HG02571 (cell line): Measurements from ENCODE around the gene MAP2K2.

Experiments used
- ATAC-seq: cut with Tn5 transposase; IDR thresholded peaks from one replicate; pipeline ENCODE4 v1.9.1; 2021; ENCODE audit warnings: mild to moderate bottlenecking, moderate library complexity; ENCODE audit not compliant: unreplicated experiment

Gene MAP2K2

GRCh38 chr19:4062419-4063368 lies 61.2 kb downstream of the MAP2K2 start:
- ATAC-seq = no peak

DNA sequence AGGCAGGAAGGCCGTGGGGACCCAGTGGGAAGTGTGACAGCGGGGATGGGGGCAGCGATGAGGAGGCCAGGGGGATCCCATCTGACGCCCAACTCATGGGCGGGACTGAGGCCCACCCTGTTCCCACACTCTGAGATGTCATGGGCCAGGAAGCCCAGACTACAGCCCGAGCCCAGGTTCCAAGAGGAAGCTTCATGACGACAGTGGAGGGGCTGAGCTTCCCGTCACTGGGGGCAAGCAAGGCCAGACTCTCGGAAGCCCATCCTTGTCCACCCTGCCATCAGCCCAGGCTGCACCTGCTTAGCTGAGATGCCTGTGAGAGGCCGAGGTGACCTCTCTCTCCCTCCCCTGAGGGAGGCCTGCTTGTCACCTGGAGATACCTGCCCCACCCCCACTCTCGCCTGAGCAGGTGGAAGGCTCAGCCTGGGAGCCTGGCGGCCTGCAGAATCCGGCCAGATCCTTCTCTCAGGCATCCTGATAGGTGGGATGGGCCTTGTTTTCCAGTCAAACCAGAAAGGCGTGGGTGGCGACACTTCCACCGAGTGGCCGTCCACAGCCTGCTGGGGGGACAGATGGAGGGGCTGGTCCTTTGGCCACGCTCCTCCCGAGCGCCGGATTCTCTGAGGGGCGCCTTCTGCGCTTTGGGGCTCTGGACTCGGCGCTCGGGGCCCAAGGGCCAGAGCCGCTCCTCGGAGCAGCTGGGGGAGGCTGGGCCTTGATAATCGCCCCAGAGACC lies 62.1 kb downstream of the MAP2K2 start:
- no peak for ATAC-seq

DNA sequence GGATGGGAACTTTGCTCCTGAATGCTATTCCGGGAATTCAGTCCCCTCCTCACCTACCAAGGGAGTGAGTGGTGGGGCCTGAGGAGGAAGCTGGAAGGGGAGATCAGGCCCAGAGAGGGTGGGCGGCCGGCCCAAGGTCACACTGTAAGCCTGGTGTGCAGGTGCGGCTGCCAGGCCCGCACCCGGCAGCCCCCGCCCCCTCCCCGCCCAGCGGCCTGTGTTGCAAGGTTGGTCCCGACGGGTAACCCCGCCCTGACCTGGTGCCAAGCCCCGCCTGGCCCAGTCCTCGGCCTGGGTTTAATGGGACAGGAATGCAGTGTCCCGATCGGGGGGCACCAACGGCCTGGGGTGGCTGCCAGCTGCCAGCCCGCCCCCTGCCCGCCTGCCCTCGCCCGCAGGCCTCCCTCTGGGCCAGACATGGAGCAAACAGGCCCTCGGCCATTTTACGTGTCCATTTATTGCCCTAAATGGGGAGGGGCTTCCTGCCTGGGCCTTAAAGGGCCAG lies 62.7 kb downstream of the MAP2K2 start:
- no peak for ATAC-seq

- no peak for ATAC-seq
Observed at GRCh38 chr19:4060621-4061177, 63.2 kb downstream of the MAP2K2 start.

DNA sequence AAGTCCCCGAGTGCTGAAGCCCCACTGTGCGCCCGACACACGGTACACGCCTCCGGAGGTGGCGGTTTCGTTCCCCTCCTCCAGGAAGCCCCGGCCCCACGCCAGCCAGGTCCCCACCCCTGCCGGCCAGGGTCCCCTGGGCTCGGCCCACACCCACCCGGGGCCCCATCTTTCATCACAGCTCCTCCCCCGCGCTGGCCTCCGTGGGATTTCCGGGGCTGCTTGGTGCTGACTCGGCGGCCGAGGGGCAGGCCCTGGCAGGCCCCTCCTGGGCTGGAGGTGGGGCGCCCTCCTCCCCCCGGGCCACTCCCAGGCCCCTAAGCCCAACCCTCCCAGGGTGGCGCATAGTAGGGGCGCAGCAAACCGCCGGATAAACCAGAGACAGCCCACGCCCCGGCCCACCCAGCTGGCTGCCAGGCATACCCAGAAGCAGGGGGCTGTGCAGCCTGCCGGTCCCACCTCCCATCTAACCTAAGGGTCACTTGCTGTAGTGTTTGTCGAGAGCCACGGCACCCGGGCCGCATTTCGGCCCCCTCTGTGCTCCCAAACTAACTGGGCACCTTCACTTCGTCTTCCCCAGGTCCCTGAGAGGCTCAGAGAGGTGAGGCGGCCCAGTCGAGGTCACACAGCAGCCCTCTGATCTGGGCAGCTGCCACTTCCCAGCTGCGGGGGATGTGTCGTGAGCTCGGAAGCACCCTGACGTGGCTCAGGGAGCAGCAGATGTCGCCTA lies 63.9 kb downstream of the MAP2K2 start:
- ATAC-seq = no peak

- ATAC-seq = no peak
Observed at GRCh38 chr19:4059453-4059871, 64.5 kb downstream of the MAP2K2 start.

DNA sequence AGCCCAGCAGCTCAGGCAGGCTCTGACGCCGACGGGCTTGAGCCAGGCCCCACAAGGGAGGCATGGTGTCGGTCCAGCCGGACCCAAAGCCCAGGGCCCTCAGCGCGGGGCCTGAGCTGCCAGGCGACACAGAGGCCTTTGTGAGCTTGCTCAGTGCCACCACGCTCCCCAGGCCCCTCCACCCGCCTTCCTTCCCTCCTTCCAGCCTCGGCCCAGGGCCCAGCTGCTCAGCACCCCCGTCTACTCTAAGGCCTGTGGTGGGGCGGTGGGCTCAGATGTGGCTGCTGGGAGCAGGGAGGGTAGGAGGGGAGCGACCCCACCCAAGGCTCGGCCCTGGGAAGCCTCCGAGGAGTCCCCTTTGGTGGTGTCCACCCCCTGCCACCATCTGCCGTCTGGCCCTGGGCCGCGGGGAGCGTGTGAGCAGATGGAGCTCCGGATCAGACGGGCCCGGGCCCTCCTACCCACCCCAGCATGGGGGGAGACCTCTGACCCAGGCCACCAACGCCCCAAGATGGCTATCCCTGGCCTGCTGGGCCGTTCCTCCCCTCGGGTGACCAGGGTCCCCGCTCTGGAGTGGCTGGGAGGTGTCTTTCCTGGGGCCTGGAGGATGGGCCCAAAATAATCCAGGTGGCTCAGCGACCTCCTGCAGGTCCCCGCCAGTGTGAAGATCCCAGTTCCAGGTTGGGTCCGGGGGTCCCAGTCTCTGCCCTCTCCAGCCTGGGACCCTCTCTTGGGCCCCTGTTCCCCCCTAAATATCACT lies 65.0 kb downstream of the MAP2K2 start:
- ATAC-seq = no peak

- no peak for ATAC-seq
Observed at GRCh38 chr19:4057931-4058692, 65.8 kb downstream of the MAP2K2 start.

DNA sequence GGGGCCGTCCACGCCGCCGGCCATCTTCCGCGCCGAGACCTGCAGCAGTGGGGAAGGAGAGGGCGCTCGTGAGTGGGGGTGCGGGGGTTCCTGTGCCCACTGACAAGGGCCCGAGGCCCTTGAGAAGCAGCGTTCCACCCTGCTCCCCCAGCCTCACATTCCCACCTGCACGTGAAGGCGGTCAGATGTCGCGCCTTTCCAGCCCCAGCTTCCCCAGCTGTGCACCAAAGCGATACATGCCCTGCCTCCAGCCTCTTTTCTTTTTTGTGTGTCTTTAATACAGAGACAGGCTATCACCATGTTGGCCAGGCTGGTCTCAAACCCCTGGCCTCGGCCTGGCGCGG lies 68.7 kb downstream of the MAP2K2 start:
- ATAC-seq = no peak

GRCh38 chr19:4054441-4055208 lies 69.3 kb downstream of the MAP2K2 start:
- ATAC-seq = no peak

DNA sequence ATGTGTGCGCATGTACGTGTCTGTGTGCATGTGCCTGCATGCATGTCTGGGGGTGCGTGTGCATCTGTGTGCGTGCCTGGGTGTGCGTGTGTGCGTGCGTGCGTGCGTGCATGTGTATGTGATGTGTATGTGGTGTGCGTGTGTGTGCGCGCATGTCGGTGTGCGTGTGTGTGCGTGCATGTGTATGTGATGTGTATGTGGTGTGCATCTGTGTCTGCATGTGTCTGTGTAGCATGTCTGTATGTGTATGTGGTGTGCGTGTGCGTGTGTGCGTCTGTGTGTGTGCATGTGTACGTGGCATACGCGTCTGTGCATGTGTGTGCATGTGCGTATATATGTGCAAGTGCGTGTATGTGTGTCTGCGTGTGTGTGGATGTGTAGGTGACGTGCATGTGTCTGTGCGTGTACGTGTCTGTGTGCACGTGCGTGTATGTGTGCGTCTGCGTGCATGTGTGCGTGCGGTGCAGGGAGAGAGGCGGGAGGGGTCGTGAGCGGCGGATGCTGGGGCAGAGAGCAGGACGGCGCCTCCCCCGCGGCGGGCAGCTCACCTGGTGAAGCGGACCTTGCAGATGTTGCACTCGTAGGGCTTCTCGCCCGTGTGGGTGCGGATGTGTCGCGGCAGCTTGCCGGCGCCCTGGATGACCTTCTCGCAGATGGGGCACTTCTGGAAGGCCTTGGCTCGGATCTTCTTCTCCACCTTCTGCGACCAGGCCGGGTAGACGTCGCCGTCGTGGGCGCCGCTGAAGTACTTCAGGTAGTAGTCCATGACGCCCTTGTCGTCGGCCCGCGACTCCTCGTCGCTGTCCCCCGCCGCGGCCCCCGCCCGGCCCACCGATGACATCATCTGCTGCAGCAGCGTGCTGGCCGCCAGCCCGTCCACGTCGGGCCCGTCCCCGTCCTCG lies 70.2 kb downstream of the MAP2K2 start:
- no peak for ATAC-seq

- ATAC-seq = no peak
Observed at GRCh38 chr19:4052993-4053422, 70.9 kb downstream of the MAP2K2 start.

- ATAC-seq = no peak
Observed at GRCh38 chr19:4052114-4052992, 71.6 kb downstream of the MAP2K2 start.

- no peak for ATAC-seq
Observed at GRCh38 chr19:4051175-4052101, 72.5 kb downstream of the MAP2K2 start.

DNA sequence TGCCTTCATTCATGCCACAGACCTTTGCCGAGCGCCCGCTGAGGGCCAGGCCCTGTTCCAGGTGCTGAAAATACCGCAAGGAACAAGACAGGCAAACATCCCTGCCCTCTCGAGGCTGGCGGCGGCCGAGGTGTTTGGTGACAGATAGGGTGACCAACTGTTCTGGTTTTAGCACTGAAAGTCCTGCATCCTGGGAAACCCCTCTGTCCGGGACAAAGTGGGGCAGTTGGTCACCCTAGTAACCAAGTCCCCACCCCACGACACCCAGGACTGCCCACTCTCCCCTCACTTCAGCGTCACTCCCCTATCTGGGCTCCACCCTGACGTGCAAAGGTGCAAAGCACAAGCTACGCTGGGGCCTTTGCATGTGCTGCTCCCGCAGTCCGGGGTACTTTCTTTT lies 74.5 kb downstream of the MAP2K2 start:
- ATAC-seq = no peak
